22Rv1 (cell line): ENCODE data around the gene CHDH.

ENCODE experiments used
- H3K27ac ChIP-seq: fragments of 450-650 bp; 2 replicates; pipeline ENCODE4 v1.5.1; 2017
- ZFX ChIP-seq: fragments of 450-650 bp; IDR thresholded peaks from 2 replicates; pipeline ENCODE4 v1.6.1; 2017; ENCODE audit warnings: antibody characterized with exemption, borderline replicate concordance
- TF ChIP-seq, protein P1 (sequence below): fragments of 450-650 bp; IDR thresholded peaks from 2 replicates; pipeline ENCODE4 v1.5.1; 2017; ENCODE audit warnings: mild to moderate bottlenecking

CHDH gene

DNA sequence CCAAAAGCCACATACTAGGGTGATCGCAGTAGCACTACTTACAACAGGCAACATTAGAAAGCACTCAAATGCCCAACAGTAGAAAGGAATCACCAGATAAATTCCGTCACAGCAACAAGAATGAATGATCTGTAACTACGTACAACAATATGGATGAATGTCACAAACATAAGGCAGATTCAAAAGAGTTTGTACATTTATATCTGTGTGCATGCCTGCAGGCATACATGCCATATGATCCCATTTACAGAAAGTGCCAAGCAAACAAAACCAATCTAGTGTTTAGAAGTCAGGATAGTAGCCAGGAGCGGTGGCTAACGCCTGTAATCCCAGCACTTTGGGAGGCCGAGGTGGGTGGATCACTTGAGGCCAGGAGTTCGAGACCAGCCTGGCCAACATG, 3.7 kb upstream of the CHDH start:
- TF ChIP-seq, protein P1, sequence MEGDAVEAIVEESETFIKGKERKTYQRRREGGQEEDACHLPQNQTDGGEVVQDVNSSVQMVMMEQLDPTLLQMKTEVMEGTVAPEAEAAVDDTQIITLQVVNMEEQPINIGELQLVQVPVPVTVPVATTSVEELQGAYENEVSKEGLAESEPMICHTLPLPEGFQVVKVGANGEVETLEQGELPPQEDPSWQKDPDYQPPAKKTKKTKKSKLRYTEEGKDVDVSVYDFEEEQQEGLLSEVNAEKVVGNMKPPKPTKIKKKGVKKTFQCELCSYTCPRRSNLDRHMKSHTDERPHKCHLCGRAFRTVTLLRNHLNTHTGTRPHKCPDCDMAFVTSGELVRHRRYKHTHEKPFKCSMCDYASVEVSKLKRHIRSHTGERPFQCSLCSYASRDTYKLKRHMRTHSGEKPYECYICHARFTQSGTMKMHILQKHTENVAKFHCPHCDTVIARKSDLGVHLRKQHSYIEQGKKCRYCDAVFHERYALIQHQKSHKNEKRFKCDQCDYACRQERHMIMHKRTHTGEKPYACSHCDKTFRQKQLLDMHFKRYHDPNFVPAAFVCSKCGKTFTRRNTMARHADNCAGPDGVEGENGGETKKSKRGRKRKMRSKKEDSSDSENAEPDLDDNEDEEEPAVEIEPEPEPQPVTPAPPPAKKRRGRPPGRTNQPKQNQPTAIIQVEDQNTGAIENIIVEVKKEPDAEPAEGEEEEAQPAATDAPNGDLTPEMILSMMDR, result no peak
- no peak for TF ChIP-seq ZFX
- H3K27ac ChIP-seq, result no peak overlapping the region

DNA sequence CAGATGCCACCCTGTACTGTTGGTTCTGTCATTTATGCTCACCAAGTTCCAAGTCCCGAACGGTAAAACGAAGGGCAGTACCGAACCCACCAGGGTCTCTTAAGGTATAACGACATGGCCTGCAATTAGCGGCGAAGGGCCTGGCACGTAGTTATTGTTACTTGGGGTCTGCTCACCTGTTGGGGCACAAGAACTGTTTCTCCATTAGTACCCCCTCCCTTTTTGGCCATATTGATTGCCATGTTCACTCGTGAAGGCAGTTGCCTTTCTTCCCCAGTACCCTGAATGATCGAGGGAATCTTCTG, 584 bp upstream of the CHDH start:
- peak overlapping the region; percentile 89 for H3K27ac ChIP-seq
- no peak for TF ChIP-seq ZFX
- TF ChIP-seq, protein P1, result no peak

DNA sequence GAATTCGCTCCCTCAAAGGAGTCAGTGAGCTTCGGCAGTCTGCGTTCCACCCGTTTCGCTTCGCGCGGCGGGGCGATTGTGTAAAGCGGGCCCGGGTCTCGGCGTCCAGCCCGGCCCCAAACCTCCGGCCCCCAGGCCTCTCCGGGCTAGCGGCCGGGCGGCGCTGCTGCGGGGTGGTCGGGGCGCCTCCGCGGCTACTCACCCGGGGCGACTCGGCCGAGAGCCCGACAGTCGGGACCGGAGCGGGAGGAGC, 412 bp downstream of the CHDH start:
- peak overlapping the region; percentile 89 for H3K27ac ChIP-seq
- no peak for TF ChIP-seq ZFX
- TF ChIP-seq, protein P1, result peak; percentile 29

DNA sequence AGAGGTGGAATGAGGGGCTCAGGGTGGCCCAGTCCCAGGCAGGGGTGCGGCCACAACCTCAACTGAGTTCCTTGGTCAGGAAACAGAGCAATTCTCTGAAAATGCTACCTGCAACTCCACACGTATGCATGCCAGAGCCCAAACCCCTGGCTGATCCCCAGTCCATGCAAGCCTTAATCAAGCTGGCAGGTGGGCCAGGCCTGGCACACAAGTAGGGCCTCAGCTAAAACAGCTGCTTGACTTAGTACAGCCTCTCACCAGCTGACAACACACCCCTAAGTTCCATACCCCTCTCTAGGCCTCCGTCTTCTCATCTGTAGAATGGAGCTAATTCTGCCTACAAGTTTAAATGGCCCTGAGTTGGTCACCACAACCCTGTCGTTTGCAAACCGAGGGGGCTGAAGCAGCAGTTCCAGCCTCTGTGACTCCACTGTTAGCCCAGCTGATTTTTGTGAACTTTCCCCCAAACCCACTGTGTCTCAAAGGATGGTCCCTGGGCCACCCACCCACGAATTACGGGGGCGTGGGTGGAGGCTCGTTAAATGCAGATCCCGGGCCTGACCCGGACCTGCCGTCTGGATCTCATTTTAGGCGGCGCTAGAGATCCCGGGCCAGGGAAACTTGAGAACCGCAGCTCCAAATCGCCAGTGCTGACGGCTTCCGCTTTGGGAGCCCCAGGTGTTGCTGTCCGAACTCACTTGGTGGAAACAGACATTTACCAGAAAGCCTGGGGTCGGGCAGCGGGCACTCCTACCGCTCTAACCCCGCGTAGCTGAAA, 927 bp downstream of the CHDH start:
- TF ChIP-seq, protein P1, result peak; percentile 68
- TF ChIP-seq ZFX, result no peak
- H3K27ac ChIP-seq, result peak overlapping the region; percentile 89

DNA sequence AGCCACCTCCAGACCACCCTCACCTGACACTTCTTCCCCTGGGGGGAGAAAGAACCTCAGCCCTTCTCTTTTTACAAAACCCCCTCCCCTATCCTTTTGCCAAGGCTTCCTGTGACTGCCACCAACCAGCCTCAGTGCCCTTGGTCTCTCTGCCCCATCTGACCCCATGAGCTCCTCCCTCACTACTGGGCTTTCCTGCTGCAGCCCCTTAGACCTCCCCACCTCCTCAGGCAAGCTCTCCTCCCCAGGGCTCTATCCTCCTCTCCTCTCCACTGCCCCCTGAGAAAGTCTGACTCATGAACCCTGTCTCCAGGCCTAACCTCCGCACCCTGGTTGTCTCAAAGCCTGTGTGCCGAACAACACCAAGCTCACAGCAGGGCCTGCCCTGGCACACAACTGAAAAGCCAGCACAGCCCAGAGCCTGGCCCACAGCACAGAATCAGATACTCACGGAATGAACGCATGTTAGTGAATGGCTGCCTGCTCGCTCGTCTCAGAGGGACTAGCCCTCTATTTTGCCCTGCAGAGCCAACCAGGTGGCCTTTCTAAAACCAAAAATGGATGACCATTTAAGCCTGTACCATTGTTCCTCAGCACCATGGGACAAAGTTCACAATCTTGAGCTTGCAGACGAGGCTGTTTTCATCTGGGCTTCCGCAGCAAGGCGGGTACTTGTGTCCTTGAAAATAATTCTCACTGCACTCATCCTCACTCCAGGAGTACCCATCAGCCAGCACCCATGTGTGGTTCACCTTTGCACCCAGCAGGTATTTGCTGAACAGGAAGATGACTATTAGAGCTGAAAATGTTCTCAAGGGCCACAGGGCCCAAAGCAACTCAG, 1.7 kb downstream of the CHDH start:
- TF ChIP-seq, protein P1, result no peak
- TF ChIP-seq ZFX, result no peak
- peak overlapping the region; percentile 89 for H3K27ac ChIP-seq

DNA sequence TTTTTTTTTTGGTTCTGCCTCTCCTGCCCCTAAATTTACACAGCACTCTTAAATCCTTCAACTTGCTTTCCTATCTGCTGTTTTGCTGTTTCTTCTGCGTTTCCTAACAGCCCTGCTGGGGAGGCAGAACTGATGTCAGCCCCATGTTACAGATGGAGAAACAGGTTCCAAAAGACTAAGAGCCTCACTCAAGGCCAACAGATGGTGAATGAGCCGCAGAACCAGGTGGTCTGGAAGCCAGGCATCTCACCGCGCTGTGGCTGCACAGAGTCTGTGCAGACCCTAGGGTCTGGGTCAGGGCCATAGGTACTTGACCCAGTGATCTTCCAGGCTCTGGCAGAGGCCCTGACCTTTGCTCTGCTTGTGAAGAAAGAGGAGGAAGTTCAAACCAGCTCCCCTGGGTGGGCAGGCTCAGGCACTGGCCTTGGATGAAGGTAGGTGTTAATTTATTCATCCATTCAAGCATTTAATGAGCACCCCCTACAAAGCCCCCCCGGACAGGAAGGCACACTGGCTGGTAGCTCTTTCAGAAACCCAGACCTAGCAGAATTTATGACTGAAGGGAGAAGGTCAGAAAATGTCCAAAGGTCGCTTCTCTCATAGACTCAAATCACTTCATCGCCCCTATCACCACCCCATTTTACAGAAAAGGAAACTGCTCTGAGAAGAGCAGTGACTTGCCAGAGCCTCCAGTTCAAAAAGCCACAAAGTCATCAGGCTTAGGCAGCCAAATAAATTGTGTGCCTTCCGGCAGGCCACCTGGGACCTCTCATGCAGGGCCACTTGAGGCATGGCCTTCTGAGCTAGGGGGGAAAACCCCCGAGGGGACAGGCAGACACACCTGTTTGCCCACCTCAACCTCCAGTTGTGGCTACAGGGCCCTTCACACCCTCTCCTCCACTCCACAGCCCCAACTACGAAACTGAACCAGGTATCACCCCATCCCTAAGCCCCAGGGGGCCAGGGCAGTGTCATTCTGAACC, 2.7 kb downstream of the CHDH start:
- TF ChIP-seq ZFX, result no peak
- TF ChIP-seq, protein P1, result no peak
- H3K27ac ChIP-seq, result peak overlapping the region; percentile 89
